Daoy (cell line): Measurements from ENCODE around the gene MTARC1. TPM values are rescaled to one million over a fixed set of nuclear protein-coding genes. Genes with fewer than 3 reads are reported as not detected.

Experiments
- DNase-seq: peaks from one replicate; pipeline ENCODE4 v3.0.0-alpha.2; 2015; ENCODE audit warnings: low read depth
- total RNA-seq: library from RNA; depleted of rRNA; stranded (reverse); fragments of >200 nt; shearing (Covaris generic); gene quantifications from 2 replicates; pipeline ENCODE4 v1.2.3, GENCODE V29; 2014; rRNA removed

The MTARC1 gene
- total RNA-seq, 1 experiment from 2014 or later = 3.9 TPM

DNA sequence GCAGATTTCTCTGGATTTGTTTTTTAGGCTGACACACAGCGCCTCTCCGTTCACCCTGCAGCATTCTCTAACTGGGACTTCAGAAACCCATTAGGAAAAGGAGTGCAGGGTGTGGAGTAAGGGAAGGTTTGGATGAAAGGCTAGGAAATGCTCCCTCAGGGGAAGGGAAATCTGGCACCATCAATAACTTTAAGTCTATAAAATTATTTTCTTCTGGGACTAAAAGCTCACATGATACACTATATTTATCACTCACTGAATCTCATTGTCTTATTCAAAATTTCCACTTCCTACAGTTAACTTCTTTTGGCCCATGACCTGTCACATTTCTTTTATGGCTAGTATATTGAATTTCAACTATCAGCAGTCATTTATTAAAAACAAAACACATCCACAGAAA lies 46.7 kb downstream of the MTARC1 start:
- DNase-seq = no peak

- DNase-seq = no peak
These were observed 47.6 kb downstream of the MTARC1 start for GRCh38 chr1:220834155-220834870.

Other genes with a start within 250 kb of the MTARC1 start
- gene C1orf115, start 96.5 kb upstream of the MTARC1 start, total RNA-seq = 3.1 and 5.3 TPM in 2 replicates
- gene MTARC2, start 38.6 kb upstream of the MTARC1 start, total RNA-seq = 1.8 and 3.8 TPM in 2 replicates
- 2.8 and 4.0 TPM in 2 replicates for gene HLX, start 92.5 kb downstream of the MTARC1 start, total RNA-seq